Adipose tissue (tissue), 3 donors: ENCODE data around the gene ABCG5. TPM values are rescaled to one million over a fixed set of nuclear protein-coding genes. Genes with fewer than 3 reads are reported as not detected.

ENCODE experiments used
- H3K27ac ChIP-seq: one replicate; pipeline ENCODE4 v1.5.1; 2013; ENCODE audit warnings: low read depth, low read length
- WGBS, 3 donors: extraction: QIAGEN DNeasy Blood & Tissue Kit; methylation state at CpG; one replicate each; pipeline ENCODE4 v1.1.7; 2013; 5-methylcytosine and 5-hydroxymethylcytosine counted together
- polyA plus RNA-seq, 3 donors: library from polyadenylated mRNA; stranded (reverse); fragments of 200-250 nt; gene quantifications; one replicate each; pipeline ENCODE4 v1.2.3, GENCODE V29; 2013
- donor health status: healthy with polysubstance abuse.
- donor health status: Bipolar disorder and iron deficiency.
- donor health status: healthy.

The ABCG5 gene
- polyA plus RNA-seq, 3 donors, result 0.03 to 0.06 TPM; not detected in 1

- 96% methylated on average over 8 of the region's 8 CpGs for WGBS, 3 donors
- no peak overlapping the region for H3K27ac ChIP-seq
These were observed 61.2 kb downstream of the ABCG5 start for GRCh38 chr2:43777306-43777926.

GRCh38 chr2:43776324-43776723 lies 62.3 kb downstream of the ABCG5 start:
- WGBS, 3 donors, result 68 to 82% (median 72%) methylated on average over 1 of the region's 1 CpG
- no peak overlapping the region for H3K27ac ChIP-seq

GRCh38 chr2:43774617-43775016 lies 64.0 kb downstream of the ABCG5 start:
- H3K27ac ChIP-seq, result no peak overlapping the region
- WGBS, 3 donors, result 12 to 23% (median 18%) methylated on average over 7 of the region's 7 CpGs

- H3K27ac ChIP-seq, result no peak within 1 kb of the TSS
- 0 to 1% (median 0%) methylated on average over 31 of the region's 31 CpGs for WGBS, 3 donors
These were observed 64.6 kb downstream of the ABCG5 start, which contains the start of gene DYNC2LI1 for GRCh38 chr2:43773876-43774613. DYNC2LI1 (plus strand) TSS chr2:43774039; CDS start chr2:43774139, 100 bp downstream.

GRCh38 chr2:43766006-43766405 lies 72.6 kb downstream of the ABCG5 start:
- no peak overlapping the region for H3K27ac ChIP-seq
- 83 to 88% (median 85%) methylated on average over 4 of the region's 4 CpGs for WGBS, 3 donors

GRCh38 chr2:43764086-43764705 lies 74.4 kb downstream of the ABCG5 start:
- H3K27ac ChIP-seq, result no peak overlapping the region
- 25 to 45% (median 39%) methylated on average over 1 of the region's 1 CpG for WGBS, 3 donors

GRCh38 chr2:43763091-43763490 lies 75.5 kb downstream of the ABCG5 start:
- H3K27ac ChIP-seq, result no peak overlapping the region
- 96 to 100% (median 97%) methylated on average over 2 of the region's 2 CpGs for WGBS, 3 donors

Other genes with a start within 250 kb of the ABCG5 start
- 10 to 100 TPM in 1 of 3 donors, 1 to 10 TPM in 2; 8.6 to 15.5 (median 9.3) TPM for gene THADA, start 242.8 kb downstream of the ABCG5 start, polyA plus RNA-seq
- gene PLEKHH2, start 201.6 kb downstream of the ABCG5 start, polyA plus RNA-seq, result 1 to 10 TPM; 1.0 to 5.4 (median 3.2) TPM
- gene C1GALT1C1L, start 162.4 kb downstream of the ABCG5 start, polyA plus RNA-seq, result 1 to 10 TPM in 2 of 3 donors, under 1 TPM in 1; 0.85 to 2.5 (median 1.0) TPM
- gene DYNC2LI1, start 64.8 kb downstream of the ABCG5 start, polyA plus RNA-seq, result 10 to 100 TPM; 11.4 to 31.5 (median 12.3) TPM
- gene ABCG8, start 132 bp upstream of the ABCG5 start, polyA plus RNA-seq, result under 1 TPM in 2 of 3 donors, not detected in 1; 0.07 to 0.12 TPM
- 10 to 100 TPM; 20.2 to 38.4 (median 27.8) TPM for gene LRPPRC, start 157.2 kb upstream of the ABCG5 start, polyA plus RNA-seq